Measurements from ENCODE around the gene SEMA3F.

DNA sequence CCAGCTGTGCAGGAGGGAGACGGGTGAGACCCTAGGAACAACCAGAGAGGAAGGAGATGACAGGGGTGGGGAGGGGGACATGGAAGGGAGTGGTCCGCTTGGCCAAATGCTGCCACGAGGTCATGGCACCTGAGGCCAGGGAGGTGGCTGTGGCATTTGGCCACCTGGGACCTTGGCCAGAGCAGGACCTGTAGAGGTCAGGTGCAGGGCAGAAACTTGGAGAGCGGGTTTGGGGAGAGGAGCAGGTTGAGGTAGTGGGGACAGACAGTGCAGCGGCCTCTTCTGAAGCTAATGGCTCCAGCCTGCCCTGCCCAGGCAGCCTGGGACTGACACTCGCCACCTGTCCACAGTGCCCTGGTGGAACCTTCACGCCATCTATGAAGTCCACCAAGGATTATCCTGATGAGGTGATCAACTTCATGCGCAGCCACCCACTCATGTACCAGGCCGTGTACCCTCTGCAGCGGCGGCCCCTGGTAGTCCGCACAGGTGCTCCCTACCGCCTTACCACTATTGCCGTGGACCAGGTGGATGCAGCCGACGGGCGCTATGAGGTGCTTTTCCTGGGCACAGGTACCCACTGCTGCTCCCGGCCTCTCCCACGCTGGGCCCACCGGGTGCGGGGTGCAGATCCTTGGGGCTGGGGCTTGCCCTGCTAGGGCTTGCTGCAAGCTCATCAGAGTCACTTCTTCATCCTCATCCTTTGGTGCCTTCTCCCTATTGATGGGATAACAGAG is 29.3 kb downstream of the SEMA3F start:
- no peak for TF ChIP-seq EZH2 (IDR thresholded peaks at IDR 0.05; ENCODE audit: low read depth)
- TF ChIP-seq, protein P1, sequence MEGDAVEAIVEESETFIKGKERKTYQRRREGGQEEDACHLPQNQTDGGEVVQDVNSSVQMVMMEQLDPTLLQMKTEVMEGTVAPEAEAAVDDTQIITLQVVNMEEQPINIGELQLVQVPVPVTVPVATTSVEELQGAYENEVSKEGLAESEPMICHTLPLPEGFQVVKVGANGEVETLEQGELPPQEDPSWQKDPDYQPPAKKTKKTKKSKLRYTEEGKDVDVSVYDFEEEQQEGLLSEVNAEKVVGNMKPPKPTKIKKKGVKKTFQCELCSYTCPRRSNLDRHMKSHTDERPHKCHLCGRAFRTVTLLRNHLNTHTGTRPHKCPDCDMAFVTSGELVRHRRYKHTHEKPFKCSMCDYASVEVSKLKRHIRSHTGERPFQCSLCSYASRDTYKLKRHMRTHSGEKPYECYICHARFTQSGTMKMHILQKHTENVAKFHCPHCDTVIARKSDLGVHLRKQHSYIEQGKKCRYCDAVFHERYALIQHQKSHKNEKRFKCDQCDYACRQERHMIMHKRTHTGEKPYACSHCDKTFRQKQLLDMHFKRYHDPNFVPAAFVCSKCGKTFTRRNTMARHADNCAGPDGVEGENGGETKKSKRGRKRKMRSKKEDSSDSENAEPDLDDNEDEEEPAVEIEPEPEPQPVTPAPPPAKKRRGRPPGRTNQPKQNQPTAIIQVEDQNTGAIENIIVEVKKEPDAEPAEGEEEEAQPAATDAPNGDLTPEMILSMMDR (conservative IDR thresholded peaks at IDR 0.05) = no peak

All from PC-9 (cell line).